HCT116 (cell line): Measurements from ENCODE around the gene ERGIC1. TPM values are rescaled to one million over a fixed set of nuclear protein-coding genes. Genes with fewer than 3 reads are reported as not detected.

Experiments
- ATAC-seq: fragments of 200-7000 bp; cut with Tn5 transposase; 2 replicates; pipeline ENCODE4 v1.9.1; 2020; ENCODE audit warnings: mild to moderate bottlenecking, moderate library complexity
- BruUV-seq: library from RNA; stranded (reverse); fragments of 400-500 nt; replicated peaks from 2 replicates; lab custom pipeline; 2021; lab: Mats Ljungman, UMichigan
- CTCF ChIA-PET: fragments of 300-600 bp; sonication (Branson Sonifier 250); formaldehyde crosslinking; loops from one replicate; lab custom pipeline; 2021; ENCODE audit warnings: antibody characterized with exemption; lab: Charles Lee
- POLR2A ChIA-PET: fragments of 300-600, 350-600 bp; sonication (Branson Sonifier 250); formaldehyde crosslinking; loops from one replicate; lab custom pipeline; 2021; ENCODE audit warnings: antibody characterized with exemption; lab: Charles Lee
- RAD21 ChIA-PET, 2 experiments: fragments of 300-600 bp; sonication (Branson Sonifier 250); formaldehyde crosslinking; loops; one replicate each; lab custom pipeline; 2023; ENCODE audit warnings: low total read pairs in 2 of 2; ENCODE audit not compliant: uncharacterized antibody in 2 of 2, unreplicated experiment in 2 of 2, low non-redundant PET in 1 of 2; lab: Charles Lee
- DNase-seq: peaks from one replicate; pipeline ENCODE4 v3.0.0-alpha.2; 2010; ENCODE audit warnings: low read depth, low spot score
- H2AFZ ChIP-seq: fragments of 200-600 bp; shearing (Covaris generic), sonication (generic); 2 replicates; pipeline ENCODE4 v1.6.1; 2017; ENCODE audit warnings: low read depth, mixed run types, mixed read lengths, antibody characterized with exemption, low read length; ENCODE audit not compliant: poor library complexity, severe bottlenecking
- H3K27ac ChIP-seq: 2 replicates; pipeline ENCODE4 v1.5.1; 2012; ENCODE audit warnings: low read depth, low read length
- H3K27me3 ChIP-seq: fragments of 200-600 bp; sonication (generic); 2 replicates; pipeline ENCODE4 v1.6.1; 2016; ENCODE audit warnings: mixed run types, low read length, mixed read lengths; ENCODE audit not compliant: insufficient read depth
- H3K36me3 ChIP-seq, 2 experiments: fragments of 200-500 bp in 1 of 2; fragments of 200-600 bp in 1 of 2; sonication (Bioruptor generic) in 1 of 2; sonication (generic) in 1 of 2; 2 replicates each; pipeline versions ENCODE4 v1.5.1 to v1.6.1; 2014 to 2016; ENCODE audit warnings: low read length in 2 of 2, inconsistent platforms in 1 of 2, mixed read lengths in 1 of 2, mixed run types in 1 of 2; ENCODE audit not compliant: insufficient read depth in 2 of 2, control insufficient read depth in 1 of 2
- H3K4me1 ChIP-seq, 2 experiments: fragments of 200-600 bp in 1 of 2; sonication (generic) in 1 of 2; 2 replicates each; pipeline versions ENCODE4 v1.5.1 to v1.6.1; 2012 to 2017; ENCODE audit warnings: low read length in 2 of 2, inconsistent platforms in 1 of 2, mild to moderate bottlenecking in 1 of 2, mixed read lengths in 1 of 2, mixed run types in 1 of 2, moderate library complexity in 1 of 2; ENCODE audit not compliant: insufficient read depth in 2 of 2, control insufficient read depth in 1 of 2
- H3K4me2 ChIP-seq: fragments of 200-600 bp; sonication (generic); 2 replicates; pipeline ENCODE4 v1.6.1; 2017; ENCODE audit warnings: mixed run types, low read length, mixed read lengths
- H3K4me3 ChIP-seq, 2 experiments: fragments of 200-600 bp in 1 of 2; sonication (generic) in 1 of 2; replicated peaks in 1 of 2; 2 replicates each; pipeline ENCODE4 v1.5.1; 2011 to 2016; ENCODE audit warnings: low read length in 2 of 2, control low read depth in 1 of 2, low read depth in 1 of 2, mild to moderate bottlenecking in 1 of 2, mixed read lengths in 1 of 2, mixed run types in 1 of 2
- H3K79me2 ChIP-seq: fragments of 200-600 bp; sonication (generic); 2 replicates; pipeline ENCODE4 v1.6.1; 2017; ENCODE audit warnings: mild to moderate bottlenecking, mixed run types, low read length, moderate library complexity, mixed read lengths; ENCODE audit not compliant: insufficient read depth
- H3K9ac ChIP-seq: fragments of 200-600 bp; sonication (generic); 2 replicates; pipeline ENCODE4 v1.6.1; 2016; ENCODE audit warnings: low read length, mixed read lengths
- H3K9me2 ChIP-seq: fragments of 200-600 bp; sonication (generic), shearing (Covaris generic); 2 replicates; pipeline ENCODE4 v1.6.1; 2017; ENCODE audit warnings: mixed run types, mild to moderate bottlenecking, moderate library complexity; ENCODE audit not compliant: insufficient read depth
- H3K9me3 ChIP-seq, 2 experiments: fragments of 200-500 bp in 1 of 2; fragments of 200-600 bp in 1 of 2; sonication (Bioruptor generic) in 1 of 2; sonication (generic) in 1 of 2; 2 replicates each; pipeline ENCODE4 v1.6.1; 2014 to 2017; ENCODE audit warnings: low read length in 2 of 2, mixed read lengths in 2 of 2, inconsistent platforms in 1 of 2, low read depth in 1 of 2, mild to moderate bottlenecking in 1 of 2, mixed run types in 1 of 2, moderate library complexity in 1 of 2; ENCODE audit not compliant: control insufficient read depth in 1 of 2, insufficient read depth in 1 of 2
- H4K20me1 ChIP-seq: fragments of 200-600 bp; sonication (generic), shearing (Covaris generic); 2 replicates; pipeline ENCODE4 v1.6.1; 2017; ENCODE audit warnings: mixed run types, mild to moderate bottlenecking, moderate library complexity; ENCODE audit not compliant: insufficient read depth
- ATF3 ChIP-seq: IDR thresholded peaks from 2 replicates; pipeline ENCODE4 v1.6.1; 2012
- CEBPB ChIP-seq: IDR thresholded peaks from 2 replicates; pipeline ENCODE4 v1.6.1; 2012; ENCODE audit warnings: low read depth
- CTCF ChIP-seq, 3 experiments: fragments of 200-600 bp in 1 of 3; sonication (generic) in 1 of 3; IDR thresholded peaks in 2 of 3; conservative IDR thresholded peaks in 1 of 3; 2 replicates each; pipeline ENCODE4 v1.5.1; 2012 to 2017; ENCODE audit warnings: low read depth in 2 of 3, low read length in 2 of 3, antibody characterized with exemption in 1 of 3, borderline replicate concordance in 1 of 3, control low read depth in 1 of 3, mild to moderate bottlenecking in 1 of 3, mixed read lengths in 1 of 3, mixed run types in 1 of 3, moderate library complexity in 1 of 3; ENCODE audit not compliant: insufficient read depth in 1 of 3
- EGR1 ChIP-seq: IDR thresholded peaks from 2 replicates; pipeline ENCODE4 v1.6.1; 2012; ENCODE audit warnings: low read depth
- ELF1 ChIP-seq: IDR thresholded peaks from 2 replicates; pipeline ENCODE4 v1.6.1; 2012; ENCODE audit warnings: low read depth, borderline replicate concordance
- EZH2 ChIP-seq: fragments of 200-600 bp; sonication (generic); IDR thresholded peaks from 2 replicates; pipeline ENCODE4 v1.6.1; 2017; ENCODE audit warnings: antibody characterized with exemption, mixed run types
- EZH2phosphoT487 ChIP-seq: fragments of 200-600 bp; IDR thresholded peaks from 2 replicates; pipeline ENCODE4 v1.6.1; 2018; ENCODE audit warnings: antibody characterized with exemption, borderline replicate concordance
- JUND ChIP-seq: IDR thresholded peaks from 2 replicates; pipeline ENCODE4 v1.6.1; 2012
- POLR2A ChIP-seq: IDR thresholded peaks from 2 replicates; pipeline ENCODE4 v1.7.0; 2011; ENCODE audit warnings: borderline replicate concordance; ENCODE audit not compliant: insufficient read depth, insufficient read length; ENCODE audit errors: extremely low read depth
- POLR2AphosphoS5 ChIP-seq: IDR thresholded peaks from 2 replicates; pipeline ENCODE4 v1.6.1; 2011; ENCODE audit warnings: mild to moderate bottlenecking, low read depth, low read length, moderate library complexity
- RAD21 ChIP-seq: IDR thresholded peaks from 2 replicates; pipeline ENCODE4 v1.6.1; 2012; ENCODE audit warnings: low read depth, mild to moderate bottlenecking
- SIN3A ChIP-seq: IDR thresholded peaks from 2 replicates; pipeline ENCODE4 v1.6.1; 2012; ENCODE audit warnings: low read depth
- SRF ChIP-seq: IDR thresholded peaks from 2 replicates; pipeline ENCODE4 v1.6.1; 2012; ENCODE audit warnings: low read depth
- TCF7L2 ChIP-seq: IDR thresholded peaks from 2 replicates; pipeline ENCODE4 v1.7.0; 2011; ENCODE audit warnings: borderline replicate concordance, inconsistent platforms; ENCODE audit not compliant: insufficient read depth, insufficient read length; ENCODE audit errors: extremely low read depth
- YY1 ChIP-seq: IDR thresholded peaks from 2 replicates; pipeline ENCODE4 v1.6.1; 2011; ENCODE audit warnings: low read length, low read depth, moderate library complexity, mild to moderate bottlenecking; ENCODE audit not compliant: insufficient replicate concordance; ENCODE audit errors: extremely low read depth
- intact Hi-C: fragments of 100-400 bp; cut with micrococcal nuclease; formaldehyde crosslinking; loops from 2 replicates; pipeline ENCODE4 v1.10.0; 2022
- total RNA-seq: library from RNA; stranded (reverse); gene quantifications from one replicate; pipeline ENCODE4 v1.2.1, GENCODE V29; 2021; ENCODE audit not compliant: unreplicated experiment
- TF ChIP-seq, protein P1 (sequence below): IDR thresholded peaks from 2 replicates; pipeline ENCODE4 v1.6.1; 2012

Gene ERGIC1
- total RNA-seq, 1 experiment from 2014 or later = 73.3 TPM

DNA sequence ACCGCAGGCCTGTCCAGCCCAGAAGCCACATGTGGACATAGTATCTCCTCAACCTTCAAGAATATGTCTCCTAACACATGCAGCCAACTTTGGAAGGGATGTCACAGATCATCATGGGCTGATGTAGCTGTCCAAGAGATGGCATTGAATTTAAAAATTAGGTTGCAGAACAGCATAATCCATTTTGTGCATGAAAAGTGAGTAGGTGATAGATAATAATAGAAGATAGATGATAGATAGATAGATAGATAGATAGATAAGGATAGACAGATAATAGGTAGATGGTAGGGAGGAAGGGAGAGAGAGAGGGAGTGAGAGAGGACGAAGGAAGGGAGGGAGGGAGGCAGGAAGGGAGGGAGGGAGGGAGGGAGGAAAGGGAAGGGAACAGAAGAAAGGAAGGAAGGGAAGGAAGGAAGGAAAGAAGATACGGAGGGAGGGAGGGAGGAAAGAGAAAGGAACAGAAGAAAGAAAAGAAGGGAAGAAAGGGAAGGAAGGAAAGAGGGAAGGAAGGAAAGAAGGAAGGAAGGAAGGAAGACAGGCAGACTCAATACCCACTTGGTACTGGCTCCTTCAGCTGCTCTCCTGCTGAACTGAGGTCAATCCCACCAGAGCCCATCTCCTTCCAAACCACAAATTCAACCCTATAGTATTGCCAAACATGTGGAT is 28.9 kb upstream of the ERGIC1 start:
- ATAC-seq = no peak
- ChIA-PET POLR2A (interaction anchor here (0.6 kb wide), 1 partner anchor 12 kb away, joined by 3 read pairs; no protein-coding TSS in a partner anchor), RAD21 (no interaction called here), CTCF (no interaction called here)
- Histone ChIP-seq H3K79me2 (no peaks in the 10 kb centered on the region), H2AFZ (no peak overlapping the region), H4K20me1 (no peaks in the 10 kb centered on the region), H3K4me3 (no peak overlapping the region), H3K9me2 (no peaks in the 10 kb centered on the region), H3K9ac (no peak overlapping the region), H3K27me3 (no peaks in the 10 kb centered on the region), H3K9me3 (0 out of 4 replicates have a peak, but pooled peaks cover 0 to 5% of the 10 kb centered on the region in 2 experiments), H3K4me1 (peaks cover 28 to 50% of the 10 kb centered on the region in 2 experiments), H3K4me2 (no peak overlapping the region), H3K27ac (no peak overlapping the region), H3K36me3 (no peaks in the 10 kb centered on the region)
- BruUV-seq = no TSS peak
- DNase-seq = no peak
- intact Hi-C loops = no loop called here
- TF ChIP-seq EZH2phosphoT487 (no peak), RAD21 (no peak), ELF1 (no peak), ATF3 (no peak), CTCF (IDR thresholded peaks at IDR 0.05 in 2 of 3, conservative IDR thresholded peaks at IDR 0.05 in 1 of 3; ENCODE audit: borderline replicate concordance in 1 of 3, insufficient read depth in 1 of 3, low read depth in 2 of 3, low read length in 2 of 3) (no peak), TCF7L2 (no peak), EZH2 (no peak), POLR2AphosphoS5 (no peak), EGR1 (no peak), SRF (no peak), JUND (no peak), YY1 (no peak), POLR2A (no peak), CEBPB (no peak), SIN3A (no peak)
- TF ChIP-seq, protein P1, sequence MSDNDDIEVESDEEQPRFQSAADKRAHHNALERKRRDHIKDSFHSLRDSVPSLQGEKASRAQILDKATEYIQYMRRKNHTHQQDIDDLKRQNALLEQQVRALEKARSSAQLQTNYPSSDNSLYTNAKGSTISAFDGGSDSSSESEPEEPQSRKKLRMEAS = no peak
